NB4 (cell line): ENCODE measurements around the gene IQGAP3.

ENCODE experiments used
- DNase-seq: peaks from one replicate; pipeline ENCODE4 v3.0.0; 2010; ENCODE audit warnings: low read depth
- H3K4me3 ChIP-seq: one replicate; pipeline ENCODE4 v1.5.1; 2011; ENCODE audit warnings: mild to moderate bottlenecking, low read depth, low read length, moderate library complexity
- MAX ChIP-seq: IDR thresholded peaks from 2 replicates; pipeline ENCODE4 v1.6.1; 2011; ENCODE audit warnings: low read depth, low read length
- MYC ChIP-seq: IDR thresholded peaks from 2 replicates; pipeline ENCODE4 v1.6.1; 2011; ENCODE audit warnings: low read depth, low read length
- POLR2A ChIP-seq: IDR thresholded peaks from 2 replicates; pipeline ENCODE4 v1.6.1; 2011; ENCODE audit warnings: mild to moderate bottlenecking; ENCODE audit not compliant: insufficient read length; ENCODE audit errors: extremely low read depth
- TF ChIP-seq, protein P1 (sequence below): IDR thresholded peaks from one replicate; pipeline ENCODE4 v1.5.1; 2012; ENCODE audit warnings: low read depth, low read length

Gene IQGAP3

DNA sequence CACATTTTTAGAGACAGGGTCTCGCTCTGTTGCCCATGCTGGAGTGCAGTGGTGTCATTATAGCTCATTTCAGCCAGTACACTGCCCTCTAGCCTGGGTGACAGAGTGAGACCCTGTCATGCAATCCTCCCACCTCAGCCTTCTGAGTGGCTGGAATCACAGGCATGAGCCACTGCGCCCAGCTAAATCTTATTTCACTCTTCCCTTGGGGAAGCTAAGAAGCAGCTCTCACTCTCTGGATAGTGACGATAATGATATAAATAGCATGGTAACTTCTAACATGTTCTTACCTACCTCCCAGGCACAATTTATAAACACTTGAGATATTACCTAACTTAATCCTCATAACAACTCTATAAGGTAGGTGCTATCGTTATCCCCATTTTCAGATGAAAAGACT, 24.9 kb downstream of the IQGAP3 start:
- no peak overlapping the region for H3K4me3 ChIP-seq
- TF ChIP-seq MAX (no peak), POLR2A (no peak), MYC (no peak)
- TF ChIP-seq, protein P1, sequence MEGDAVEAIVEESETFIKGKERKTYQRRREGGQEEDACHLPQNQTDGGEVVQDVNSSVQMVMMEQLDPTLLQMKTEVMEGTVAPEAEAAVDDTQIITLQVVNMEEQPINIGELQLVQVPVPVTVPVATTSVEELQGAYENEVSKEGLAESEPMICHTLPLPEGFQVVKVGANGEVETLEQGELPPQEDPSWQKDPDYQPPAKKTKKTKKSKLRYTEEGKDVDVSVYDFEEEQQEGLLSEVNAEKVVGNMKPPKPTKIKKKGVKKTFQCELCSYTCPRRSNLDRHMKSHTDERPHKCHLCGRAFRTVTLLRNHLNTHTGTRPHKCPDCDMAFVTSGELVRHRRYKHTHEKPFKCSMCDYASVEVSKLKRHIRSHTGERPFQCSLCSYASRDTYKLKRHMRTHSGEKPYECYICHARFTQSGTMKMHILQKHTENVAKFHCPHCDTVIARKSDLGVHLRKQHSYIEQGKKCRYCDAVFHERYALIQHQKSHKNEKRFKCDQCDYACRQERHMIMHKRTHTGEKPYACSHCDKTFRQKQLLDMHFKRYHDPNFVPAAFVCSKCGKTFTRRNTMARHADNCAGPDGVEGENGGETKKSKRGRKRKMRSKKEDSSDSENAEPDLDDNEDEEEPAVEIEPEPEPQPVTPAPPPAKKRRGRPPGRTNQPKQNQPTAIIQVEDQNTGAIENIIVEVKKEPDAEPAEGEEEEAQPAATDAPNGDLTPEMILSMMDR: no peak
- no peak for DNase-seq

- no peak overlapping the region for H3K4me3 ChIP-seq
- DNase-seq: no peak
- TF ChIP-seq, protein P1: no peak
- no peak for TF ChIP-seq MAX
- TF ChIP-seq POLR2A: no peak
- no peak for TF ChIP-seq MYC
Observed at GRCh38 chr1:156546267-156546666, 26.1 kb downstream of the IQGAP3 start.

GRCh38 chr1:156544592-156545102, 27.7 kb downstream of the IQGAP3 start:
- no peak overlapping the region for H3K4me3 ChIP-seq
- TF ChIP-seq, protein P1: no peak
- no peak for DNase-seq

GRCh38 chr1:156543066-156543465, 29.3 kb downstream of the IQGAP3 start:
- TF ChIP-seq, protein P1: no peak
- TF ChIP-seq MAX: no peak
- no peak for TF ChIP-seq MYC
- no peak for TF ChIP-seq POLR2A
- H3K4me3 ChIP-seq: no peak overlapping the region
- DNase-seq: no peak

DNA sequence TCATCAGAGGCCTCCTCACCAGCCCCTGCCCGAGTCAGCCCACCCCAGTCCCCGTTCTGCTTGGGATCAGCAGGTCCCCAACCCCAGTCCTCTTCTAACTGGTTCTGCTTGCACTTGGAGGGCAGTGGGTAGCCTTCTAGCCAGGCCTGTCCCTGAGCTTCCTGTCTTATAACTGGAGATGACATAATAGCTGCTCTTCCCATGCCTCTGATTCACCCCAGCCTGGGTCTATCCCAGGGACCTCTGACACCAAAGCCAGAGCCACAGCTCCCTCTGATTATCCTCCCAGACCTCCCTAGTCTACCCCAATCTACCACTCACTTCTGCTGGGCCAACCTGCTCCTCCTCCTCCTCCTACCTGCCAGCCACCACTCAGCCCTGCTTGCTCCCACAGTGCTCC, 31.4 kb downstream of the IQGAP3 start:
- H3K4me3 ChIP-seq: no peak overlapping the region
- TF ChIP-seq MYC (no peak), MAX (no peak), POLR2A (no peak)
- TF ChIP-seq, protein P1: no peak
- no peak for DNase-seq

- DNase-seq: no peak
- H3K4me3 ChIP-seq: no peak overlapping the region
- TF ChIP-seq MYC (no peak), MAX (no peak), POLR2A (no peak)
- TF ChIP-seq, protein P1: no peak
Observed at GRCh38 chr1:156539818-156540355, 32.5 kb downstream of the IQGAP3 start.
